ENCODE results near the gene MYLK.

- no peak for TF ChIP-seq CTCF (IDR thresholded peaks at IDR 0.05; ENCODE audit: poor library complexity)
- no peak for TF ChIP-seq EZH2phosphoT487 (IDR thresholded peaks at IDR 0.05; ENCODE audit: low read depth, severe bottlenecking, unreplicated experiment)
- TF ChIP-seq EZH2 (IDR thresholded peaks at IDR 0.05; ENCODE audit: borderline replicate concordance), result no peak
Observed at GRCh38 chr3:123660900-123661299, 223.2 kb downstream of the MYLK start.
